ENCODE measurements around the gene KRTAP9-6.
"Not testable (repeated sequence)": the region's sequence is repeated elsewhere in the genome, so short reads cannot be mapped to it uniquely, and the experiment has no call there.

The KRTAP9-6 gene

GRCh38 chr17:41271323-41271722, 6.1 kb downstream of the KRTAP9-6 start:
- not testable (repeated sequence) for DNase-seq (ENCODE audit: low read depth)

GRCh38 chr17:41271858-41272257, 6.7 kb downstream of the KRTAP9-6 start:
- no peak for DNase-seq (ENCODE audit: low read depth)

DNA sequence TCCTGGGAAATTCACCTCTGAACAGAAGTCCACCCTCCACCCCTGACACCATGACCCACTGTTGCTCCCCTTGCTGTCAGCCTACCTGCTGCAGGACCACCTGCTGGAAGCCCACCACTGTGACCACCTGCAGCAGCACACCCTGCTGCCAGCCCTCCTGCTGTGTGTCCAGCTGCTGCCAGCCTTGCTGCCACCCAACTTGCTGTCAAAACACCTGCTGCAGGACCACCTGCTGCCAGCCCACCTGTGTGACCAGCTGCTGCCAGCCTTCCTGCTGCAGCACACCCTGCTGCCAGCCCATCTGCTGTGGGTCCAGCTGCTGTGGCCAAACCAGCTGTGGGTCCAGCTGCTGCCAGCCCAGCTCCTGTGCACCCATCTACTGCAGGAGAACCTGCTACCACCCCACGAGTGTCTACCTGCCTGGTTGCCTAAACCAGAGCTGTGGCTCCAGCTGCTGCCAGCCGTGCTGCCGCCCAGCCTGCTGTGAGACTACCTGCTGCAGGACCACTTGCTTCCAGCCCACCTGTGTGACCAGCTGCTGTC, 10.5 kb downstream of the KRTAP9-6 start, which contains the start of gene KRTAP9-7:
Gene KRTAP9-7 (plus strand): TSS at position 51 of the 543 bp plus-strand sequence. CDS start 0 bp downstream, at position 51.
- not testable (repeated sequence) for DNase-seq (ENCODE audit: low read depth)

GRCh38 chr17:41278176-41278955, 13.2 kb downstream of the KRTAP9-6 start:
- DNase-seq (ENCODE audit: low read depth), result no peak

DNA sequence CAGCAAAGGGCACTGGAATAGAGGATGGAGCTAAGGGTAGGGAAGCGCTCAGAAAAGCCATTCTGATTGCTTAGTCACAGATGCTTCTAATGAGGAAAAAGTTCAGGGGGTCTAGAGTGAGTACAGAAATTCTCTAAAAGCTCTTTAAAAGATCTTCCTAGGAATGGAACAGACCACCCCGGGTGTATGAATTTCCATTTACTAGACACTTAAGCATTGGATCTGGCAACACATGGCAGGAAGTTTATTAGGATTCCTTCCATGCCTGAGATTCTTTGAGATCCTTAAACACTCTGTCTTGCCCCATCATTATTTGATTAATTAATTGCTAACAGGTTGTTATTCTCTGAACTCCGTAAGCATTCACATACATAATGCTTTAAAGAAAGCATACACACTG, 18.9 kb downstream of the KRTAP9-6 start:
- no peak for DNase-seq (ENCODE audit: low read depth)

DNA sequence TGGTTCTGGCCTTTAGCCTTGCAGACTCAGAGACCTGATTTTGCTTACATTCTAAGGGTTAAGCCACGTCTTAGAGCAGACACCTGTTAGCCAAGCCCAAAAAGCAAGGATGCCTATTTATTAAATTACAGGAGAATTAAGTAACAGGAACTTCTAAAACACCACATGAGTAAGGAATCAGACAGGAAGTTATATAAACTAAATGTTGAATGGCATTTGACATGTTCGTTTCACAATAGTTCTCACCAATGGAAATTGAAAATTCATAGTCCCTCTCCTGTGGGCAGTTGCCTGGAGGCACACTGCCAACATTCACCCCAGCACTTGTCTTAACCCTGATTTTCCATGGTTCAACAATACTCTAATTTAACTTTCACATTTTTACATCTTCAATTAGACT, 19.4 kb downstream of the KRTAP9-6 start:
- no peak for DNase-seq (ENCODE audit: low read depth)

GRCh38 chr17:41287050-41287449, 21.9 kb downstream of the KRTAP9-6 start:
- no peak for DNase-seq (ENCODE audit: low read depth)

DNA sequence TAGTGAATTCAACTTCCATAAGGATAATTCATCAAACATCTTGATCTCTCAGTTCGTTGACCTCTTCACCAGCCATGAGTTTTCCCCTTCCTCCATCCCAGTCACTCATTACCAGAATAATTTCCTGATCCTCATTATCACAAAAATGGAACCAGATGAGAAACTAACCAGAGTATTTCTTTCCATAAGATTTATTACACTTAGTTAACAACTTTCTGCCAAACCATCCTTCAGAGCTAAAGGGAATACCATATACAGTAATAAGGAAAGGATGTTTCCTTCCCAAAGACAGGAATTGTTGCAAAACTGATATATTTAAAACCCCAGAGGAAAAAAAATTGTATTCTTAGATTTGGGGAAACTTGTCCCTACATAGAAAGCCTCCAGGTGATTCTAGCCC, 28.8 kb downstream of the KRTAP9-6 start:
- no peak for DNase-seq (ENCODE audit: low read depth)

DNA sequence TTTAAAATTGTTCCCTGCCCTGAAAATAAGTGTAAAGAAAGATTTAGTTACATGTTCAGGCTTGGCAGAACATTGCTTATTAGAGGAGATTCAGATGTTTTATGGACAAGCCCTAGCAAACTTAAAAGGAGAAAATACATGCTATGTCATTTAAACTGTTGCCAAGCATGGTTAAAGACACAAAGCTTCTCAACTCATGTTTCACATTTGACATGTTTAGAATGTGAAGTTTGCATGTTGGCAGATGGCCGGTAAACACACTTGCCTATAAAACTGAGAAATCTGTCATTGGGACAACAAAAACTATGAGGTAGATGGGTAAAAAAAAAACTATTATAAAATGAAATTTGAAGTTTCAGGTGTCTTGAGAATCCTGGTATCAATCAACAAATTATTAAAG, 31.7 kb downstream of the KRTAP9-6 start:
- no peak for DNase-seq (ENCODE audit: low read depth)

DNA sequence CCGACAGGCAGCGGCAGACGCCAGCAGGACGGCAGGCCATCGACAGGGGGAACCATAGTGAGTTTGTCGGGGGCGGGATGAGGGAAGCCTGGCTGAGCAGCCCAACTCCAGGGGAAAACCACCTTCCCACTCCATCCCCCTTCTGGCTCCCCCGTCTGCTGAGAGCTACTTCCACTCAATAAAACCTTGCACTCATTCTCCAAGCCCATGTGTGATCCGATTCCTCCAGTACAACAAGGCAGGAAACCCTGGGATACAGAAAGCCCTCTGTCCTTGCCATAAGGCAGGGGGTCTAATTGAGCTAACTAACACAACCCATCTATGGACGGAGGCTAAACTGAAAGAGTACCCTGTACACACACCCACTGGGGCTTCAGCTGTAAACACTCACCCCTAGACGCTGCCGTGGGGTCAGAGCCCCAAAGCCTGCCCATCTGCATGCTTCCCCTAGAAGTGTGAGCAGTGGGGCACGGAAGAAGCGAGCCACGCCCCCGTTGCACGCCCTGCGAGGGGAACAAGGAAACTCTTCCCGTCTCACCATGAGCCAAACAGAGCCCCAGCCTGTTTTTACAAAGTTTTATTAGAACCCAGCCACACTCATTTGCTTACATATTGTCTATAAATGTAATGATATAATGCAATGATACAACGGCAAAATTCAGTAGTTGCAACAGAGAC, 33.4 kb downstream of the KRTAP9-6 start:
- no peak for DNase-seq (ENCODE audit: low read depth)

DNA sequence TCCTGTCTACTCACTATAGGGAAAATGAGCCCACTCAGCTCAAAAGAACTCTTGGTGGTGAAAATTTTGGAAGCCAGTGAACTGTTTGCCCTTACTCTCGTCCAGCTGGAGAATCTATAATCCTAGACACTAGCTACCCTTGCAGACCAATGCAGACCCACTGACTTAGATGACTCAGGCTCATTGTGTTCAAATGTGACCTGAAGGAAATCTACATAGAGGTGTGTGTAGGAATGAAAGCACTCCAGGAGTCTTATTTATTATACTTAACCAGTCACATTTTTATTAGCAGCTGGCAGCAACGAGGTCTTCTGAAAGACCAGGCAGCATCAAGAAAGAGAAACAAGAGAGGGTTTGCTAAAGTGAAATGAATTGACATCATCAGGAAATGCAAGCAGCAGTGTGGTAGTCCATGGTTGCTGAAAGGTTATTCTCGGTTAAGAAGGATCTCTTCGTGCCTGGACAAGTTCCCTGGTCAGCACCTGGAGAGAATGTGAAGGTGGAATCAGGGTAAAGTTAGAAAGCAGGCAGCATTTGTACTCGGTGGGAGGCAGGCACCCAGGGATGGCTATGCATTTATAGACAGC, 36.1 kb downstream of the KRTAP9-6 start:
- no peak for DNase-seq (ENCODE audit: low read depth)

DNA sequence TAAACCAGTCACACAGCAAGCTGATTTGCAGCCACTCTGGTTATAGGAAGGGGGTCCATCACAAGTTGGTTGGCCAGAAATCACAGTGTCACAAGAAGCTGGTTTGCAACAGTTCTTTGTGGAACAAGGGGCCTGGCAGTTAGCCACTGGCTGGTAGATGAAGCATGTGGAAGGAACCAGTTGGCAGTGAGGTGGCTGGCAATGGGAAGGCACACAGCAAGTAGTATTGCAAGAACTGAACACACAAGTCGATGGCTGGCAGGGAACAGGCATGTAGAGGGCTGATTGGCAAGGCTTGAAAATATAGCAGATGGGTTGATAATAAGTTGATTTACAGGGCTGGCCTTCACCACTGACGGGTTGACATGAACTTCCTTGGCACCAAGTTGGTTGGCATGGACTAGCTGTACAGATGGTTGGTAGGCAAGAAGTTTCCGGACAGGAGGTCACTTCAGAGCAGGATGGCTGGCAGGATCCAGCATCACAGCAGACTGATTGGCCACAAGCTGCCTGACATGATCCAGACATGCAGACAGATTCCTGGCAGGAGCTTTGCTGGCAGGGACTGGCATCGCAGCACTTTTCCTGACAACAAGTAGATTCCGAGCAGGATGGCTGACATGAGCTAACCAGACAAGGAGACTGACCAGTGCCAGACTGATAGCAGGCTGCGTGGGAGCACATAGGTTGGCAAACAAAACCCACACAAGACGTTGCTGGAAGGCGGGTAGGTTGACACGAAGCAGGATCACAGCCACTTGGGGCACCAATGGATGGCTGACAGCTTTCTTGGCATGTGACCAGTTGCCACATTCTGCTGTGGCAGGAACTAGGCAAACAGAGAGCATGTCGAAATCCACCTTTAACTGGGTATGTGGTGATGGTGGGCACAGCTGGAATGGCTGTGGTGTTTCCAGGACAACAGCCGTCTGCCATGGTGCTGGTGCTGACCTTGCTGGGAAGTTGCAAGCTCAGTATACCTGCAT, 37.0 kb downstream of the KRTAP9-6 start, which contains the start of gene KRTAP29-1:
Gene KRTAP29-1 (minus strand): TSS at position 936 of the 986 bp plus-strand sequence. CDS start 0 bp downstream, at position 936.
- DNase-seq (ENCODE audit: low read depth), result no peak

DNA sequence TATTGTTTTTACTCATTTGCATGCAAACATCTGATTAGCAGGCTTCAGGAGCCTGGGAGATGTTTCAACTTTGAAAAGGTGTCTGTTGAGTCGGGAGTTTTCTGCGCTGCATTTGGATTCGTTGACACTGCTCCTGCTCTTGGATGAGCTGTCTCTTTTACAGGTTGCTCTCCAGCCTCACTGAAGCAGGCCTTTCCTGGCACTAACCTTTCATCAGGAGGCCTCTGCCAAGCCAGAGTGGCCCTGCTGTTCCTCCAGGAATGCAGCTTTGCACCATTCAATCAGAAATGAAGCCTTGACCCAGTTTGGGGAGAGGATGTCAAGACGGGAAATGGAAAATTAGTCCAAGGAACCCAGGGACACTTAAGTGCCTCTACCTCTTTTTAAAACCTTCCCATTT, 37.8 kb downstream of the KRTAP9-6 start:
- no peak for DNase-seq (ENCODE audit: low read depth)

- DNase-seq (ENCODE audit: low read depth), result no peak
Measured at GRCh38 chr17:41304091-41304490, 38.9 kb downstream of the KRTAP9-6 start.

- DNase-seq (ENCODE audit: low read depth), result no peak
Measured at GRCh38 chr17:41307647-41308046, 42.5 kb downstream of the KRTAP9-6 start.

DNA sequence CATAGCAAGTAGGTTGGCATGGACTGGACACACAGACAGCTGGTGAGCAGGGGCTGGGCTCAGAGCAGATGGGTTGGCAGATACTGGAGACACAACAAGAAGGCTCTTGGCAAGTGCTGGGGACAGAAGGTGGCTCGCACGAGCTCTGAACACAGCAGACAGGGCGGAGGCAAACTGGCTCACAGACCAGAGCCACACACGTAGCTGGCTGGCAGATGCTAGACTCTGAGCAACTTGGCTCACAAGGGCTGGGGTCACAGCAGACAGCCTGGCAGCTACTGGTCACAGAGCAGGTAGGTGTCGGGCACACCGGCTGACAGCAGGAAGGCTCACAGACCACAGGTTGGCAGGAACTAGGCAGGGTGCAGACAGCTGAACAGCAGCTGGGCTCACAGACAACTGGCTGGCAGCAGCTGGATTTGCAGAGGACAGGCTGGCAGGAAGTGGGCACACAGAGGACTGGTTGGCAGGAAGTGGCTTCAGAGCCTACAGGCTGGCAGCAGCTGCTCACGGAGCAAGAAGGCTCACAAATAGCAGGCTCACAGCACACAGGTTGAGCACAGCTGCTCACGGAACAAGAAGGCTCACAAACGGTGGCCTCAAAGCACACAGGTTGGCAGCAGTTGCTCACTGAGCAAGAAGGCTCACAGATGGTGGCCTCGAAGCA, 43.2 kb downstream of the KRTAP9-6 start:
- peak; percentile 31 for DNase-seq (ENCODE audit: low read depth)

- no peak for DNase-seq (ENCODE audit: low read depth)
Measured at GRCh38 chr17:41308918-41309359, 43.8 kb downstream of the KRTAP9-6 start, which contains the start of gene KRTAP16-1. KRTAP16-1 (minus strand) TSS chr17:41309309; CDS start chr17:41309253, 56 bp downstream.

GRCh38 chr17:41311111-41311510, 45.9 kb downstream of the KRTAP9-6 start:
- DNase-seq (ENCODE audit: low read depth), result no peak

DNA sequence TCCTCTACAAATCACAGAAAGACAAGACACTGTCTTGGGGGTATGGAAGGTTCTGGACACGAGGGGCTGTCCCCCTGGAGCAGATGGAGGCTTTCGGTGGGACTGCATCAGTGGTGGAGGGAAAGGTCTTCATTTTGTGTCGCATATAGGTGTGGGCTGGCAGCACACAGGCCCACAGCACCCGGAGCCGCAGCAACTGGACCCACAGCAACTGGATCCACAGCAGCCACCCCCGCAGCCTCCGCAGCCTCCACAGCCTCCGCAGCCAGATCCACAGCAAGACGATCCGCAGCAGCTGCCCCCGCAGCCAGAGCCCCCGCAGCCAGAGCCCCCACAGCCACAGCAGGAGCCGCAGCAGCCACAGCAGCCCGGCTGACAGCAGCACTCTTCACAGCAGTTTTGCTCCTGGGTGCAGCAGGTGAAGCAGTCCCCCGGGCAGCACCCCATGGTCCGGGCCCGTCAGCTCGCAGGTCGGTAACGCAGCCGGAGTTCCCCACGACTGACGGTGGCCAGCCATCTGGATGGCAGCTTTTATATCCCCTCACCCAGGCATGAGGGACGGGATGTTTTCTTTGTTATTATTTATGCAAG, 50.1 kb downstream of the KRTAP9-6 start, which contains the start of gene KRTAP17-1:
Gene KRTAP17-1 (minus strand): TSS at position 507 of the 591 bp plus-strand sequence. CDS start 60 bp downstream, at position 447.
- no peak for DNase-seq (ENCODE audit: low read depth)
